LNCaP clone FGC (cell line): Measurements from ENCODE around the gene LACC1.

ENCODE experiments used
- DNase-seq: peaks from one replicate; pipeline ENCODE4 v3.0.0-alpha.2; 2011; ENCODE audit warnings: low read depth
- H3K4me3 ChIP-seq: 2 replicates; pipeline ENCODE4 v1.5.1; 2011; ENCODE audit warnings: mild to moderate bottlenecking, low read depth, low read length, control low read depth
- CTCF ChIP-seq: IDR thresholded peaks from 2 replicates; pipeline ENCODE4 v1.5.1; 2012; ENCODE audit warnings: mild to moderate bottlenecking; ENCODE audit not compliant: control insufficient read depth, insufficient read depth; ENCODE audit errors: extremely low read depth

LACC1 gene

GRCh38 chr13:43938449-43938848 is 58.7 kb downstream of the LACC1 start:
- no peak for DNase-seq
- TF ChIP-seq CTCF = no peak

GRCh38 chr13:43939086-43939485 is 59.4 kb downstream of the LACC1 start:
- DNase-seq = peak; percentile 41
- H3K4me3 ChIP-seq = no peak overlapping the region
- TF ChIP-seq CTCF = no peak

More at GRCh38 chr13:43938449-43938848, 58.7 kb downstream of the LACC1 start:
- H3K4me3 ChIP-seq = no peak overlapping the region

DNA sequence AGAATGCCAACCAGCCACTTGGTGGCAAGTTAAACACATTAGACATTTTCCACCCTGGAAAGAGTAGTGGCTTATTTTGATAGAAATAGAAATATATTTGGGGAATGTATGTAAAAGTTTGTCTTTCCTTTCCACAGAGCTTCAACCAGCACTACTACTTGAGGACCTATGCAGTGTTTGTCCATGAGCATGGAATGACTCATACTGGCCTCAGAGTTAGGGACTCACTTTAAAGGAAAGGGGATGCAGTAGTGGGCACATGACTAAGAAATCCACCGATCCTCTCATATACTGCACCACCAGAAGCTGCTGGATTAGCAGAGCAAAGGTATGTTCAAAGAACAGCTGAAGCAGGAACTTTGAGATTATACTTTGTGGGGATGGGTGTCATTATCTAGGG is 62.6 kb downstream of the LACC1 start:
- DNase-seq = no peak

More for the DNA sequence above, 62.6 kb downstream of the LACC1 start:
- H3K4me3 ChIP-seq = no peak overlapping the region
- TF ChIP-seq CTCF = no peak
